ENCODE measurements around the gene MISP. TPM values are rescaled to one million over a fixed set of nuclear protein-coding genes. Genes with fewer than 3 reads are reported as not detected.
A peak's percentile ranks its signal among the peaks of the same experiment; 100 is the strongest.

The MISP gene
- total and polyA plus RNA-seq, 10 of the 15 experiments (the other 5 are each of a cell fraction or from before 2014, with no cell fraction given): not detected

GRCh38 chr19:808423-808775 lies 57.5 kb downstream of the MISP start:
- TF ChIP-seq CHD1 (IDR thresholded peaks at IDR 0.05; ENCODE audit: low read depth, low read length): no peak
- TF ChIP-seq ATF3 (IDR thresholded peaks at IDR 0.05; ENCODE audit: borderline replicate concordance, extremely low read depth, low read depth, low read length): no peak
- TF ChIP-seq POLR2A (IDR thresholded peaks at IDR 0.05; ENCODE audit: low read depth, low read length): peak; percentile 76
- no peak for TF ChIP-seq IKZF2 (IDR thresholded peaks at IDR 0.05)
- TF ChIP-seq POLR2AphosphoS5 (IDR thresholded peaks at IDR 0.05; ENCODE audit: low read length): peak; percentile 55
- BruUV-seq (replicated peaks): no TSS peak
- H3K27me3 ChIP-seq (replicated peaks in 1 of 2; ENCODE audit: control insufficient read depth in 2 of 2, insufficient read depth in 2 of 2, low read length in 1 of 2): no peaks in the 10 kb centered on the region
- H4K20me1 ChIP-seq (ENCODE audit: control insufficient read depth, insufficient read depth): peaks cover 4% of the 10 kb centered on the region; the same call in 1 of the 2 replicates
- H3K9ac ChIP-seq (ENCODE audit: control insufficient read depth, insufficient read depth, low read length): no peak overlapping the region
- H3K27ac ChIP-seq (ENCODE audit: control insufficient read depth, insufficient read depth): no peak overlapping the region
- in situ Hi-C loops (cut with MboI) (no loop called here), intact Hi-C loops (cut with micrococcal nuclease; ENCODE audit: unreplicated experiment) (no loop called here)
- H3K79me2 ChIP-seq (ENCODE audit: control insufficient read depth, insufficient read depth, low read length): peaks cover 13% of the 10 kb centered on the region
- no peak overlapping the region for H2AFZ ChIP-seq (ENCODE audit: control insufficient read depth, low read depth, low read length)
- H3K4me2 ChIP-seq (ENCODE audit: control insufficient read depth, insufficient read depth): no peak overlapping the region
- CTCF ChIA-PET: no interaction called here
- ATAC-seq: no peak
- DNase-seq (ENCODE audit: low read depth, low spot score): no peak
- POLR2A ChIA-PET: interaction anchor here (0.6 kb wide), 1 partner anchor 128 kb away, joined by 4 read pairs; no protein-coding TSS in a partner anchor
- SMC1A ChIA-PET (ENCODE audit: uncharacterized antibody, unreplicated experiment): no interaction called here
- no peak overlapping the region for H3K4me3 ChIP-seq
- RAD21 ChIA-PET (ENCODE audit: unreplicated experiment): no interaction called here
- no peak for FAIRE-seq
- 100% methylated on average over 4 of the region's 26 CpGs for WGBS (ENCODE audit: insufficient coverage, insufficient replicate concordance, low lambda C conversion rate, missing lambda C conversion rate)
- H3K9me3 ChIP-seq (replicated peaks; ENCODE audit: control insufficient read depth, insufficient read depth, low read length): no peaks in the 10 kb centered on the region; the same call in 2 of the 3 replicates
- H3K4me1 ChIP-seq (ENCODE audit: control insufficient read depth, insufficient read depth, low read length): no peaks in the 10 kb centered on the region
- H3K36me3 ChIP-seq (ENCODE audit: control insufficient read depth in 2 of 2, insufficient read depth in 2 of 2, low read length in 1 of 2): peaks cover 38 to 61% of the 10 kb centered on the region in 2 experiments; a peak in 3 of 4 replicates

GRCh38 chr19:810077-810855 lies 59.4 kb downstream of the MISP start:
- Histone ChIP-seq H3K27me3 (replicated peaks in 1 of 2; ENCODE audit: control insufficient read depth in 2 of 2, insufficient read depth in 2 of 2, low read length in 1 of 2) (no peaks in the 10 kb centered on the region), H3K4me3 (no peak overlapping the region), H3K36me3 (ENCODE audit: control insufficient read depth in 2 of 2, insufficient read depth in 2 of 2, low read length in 1 of 2) (peaks cover 33 to 43% of the 10 kb centered on the region in 2 experiments; a peak in 3 of 4 replicates), H3K4me1 (ENCODE audit: control insufficient read depth, insufficient read depth, low read length) (no peaks in the 10 kb centered on the region), H3K27ac (ENCODE audit: control insufficient read depth, insufficient read depth) (no peak overlapping the region), H2AFZ (ENCODE audit: control insufficient read depth, low read depth, low read length) (no peak overlapping the region), H3K9ac (ENCODE audit: control insufficient read depth, insufficient read depth, low read length) (no peak overlapping the region), H3K9me3 (replicated peaks; ENCODE audit: control insufficient read depth, insufficient read depth, low read length) (no peaks in the 10 kb centered on the region; the same call in 2 of the 3 replicates), H3K4me2 (ENCODE audit: control insufficient read depth, insufficient read depth) (no peak overlapping the region), H4K20me1 (ENCODE audit: control insufficient read depth, insufficient read depth) (no peaks in the 10 kb centered on the region; the same call in 1 of the 2 replicates), H3K79me2 (ENCODE audit: control insufficient read depth, insufficient read depth, low read length) (peaks cover 6% of the 10 kb centered on the region)
- TF ChIP-seq ZNF24 (IDR thresholded peaks at IDR 0.05) (no peak), ZBTB33 (IDR thresholded peaks at IDR 0.05) (peak; percentile 18; the same call in 1 of the 2 replicates), POLR2AphosphoS5 (IDR thresholded peaks at IDR 0.05; ENCODE audit: low read length) (peak; percentile 67; the same call in 1 of the 2 replicates), MXI1 (IDR thresholded peaks at IDR 0.05; ENCODE audit: low read depth, low read length) (no peak)
- intact Hi-C loops (cut with micrococcal nuclease; ENCODE audit: unreplicated experiment) (no loop called here), in situ Hi-C loops (cut with MboI) (no loop called here)
- DNase-seq (ENCODE audit: low read depth, low spot score): no peak
- ChIA-PET RAD21 (ENCODE audit: unreplicated experiment) (no interaction called here), SMC1A (ENCODE audit: uncharacterized antibody, unreplicated experiment) (no interaction called here), CTCF (no interaction called here), POLR2A (interaction anchor here (0.6 kb wide), 1 partner anchor 547 kb away, joined by 3 read pairs; no protein-coding TSS in a partner anchor)
- no peak for ATAC-seq
- no peak for FAIRE-seq
- BruUV-seq (replicated peaks): no TSS peak
- 97% methylated on average over 30 of the region's 30 CpGs for WGBS (ENCODE audit: insufficient coverage, insufficient replicate concordance, low lambda C conversion rate, missing lambda C conversion rate)

All from GM12878 (cell line).